Measurements from ENCODE around the gene IGLL1.

GRCh38 chr22:23532731-23533130 lies 47.4 kb downstream of the IGLL1 start:
- TF ChIP-seq CTCF (IDR thresholded peaks at IDR 0.05) (no peak), POLR2A (IDR thresholded peaks at IDR 0.05) (no peak)

All from adrenal gland (tissue), 5 donors.